Muscle of back (tissue), 11 donors: ENCODE measurements around the gene PDE5A. TPM values are rescaled to one million over a fixed set of nuclear protein-coding genes. Genes with fewer than 3 reads are reported as not detected.
"Not testable (repeated sequence)": the region's sequence is repeated elsewhere in the genome, so short reads cannot be mapped to it uniquely, and the experiment has no call there.

ENCODE experiments used
- DNase-seq, 3 donors: peaks; one replicate each; pipeline versions ENCODE4 v3.0.0 to v3.0.0-alpha.2; 2013
- polyA plus RNA-seq, 10 donors: library from polyadenylated mRNA; unstranded; fragments of 120-200 nt; gene quantifications; one replicate each; pipeline ENCODE4 v1.2.1, GENCODE V29; 2013; ENCODE audit not compliant: insufficient read length in 10 of 10

PDE5A gene
- polyA plus RNA-seq, 10 donors: 15.6 to 31.0 (median 19.5) TPM

DNA sequence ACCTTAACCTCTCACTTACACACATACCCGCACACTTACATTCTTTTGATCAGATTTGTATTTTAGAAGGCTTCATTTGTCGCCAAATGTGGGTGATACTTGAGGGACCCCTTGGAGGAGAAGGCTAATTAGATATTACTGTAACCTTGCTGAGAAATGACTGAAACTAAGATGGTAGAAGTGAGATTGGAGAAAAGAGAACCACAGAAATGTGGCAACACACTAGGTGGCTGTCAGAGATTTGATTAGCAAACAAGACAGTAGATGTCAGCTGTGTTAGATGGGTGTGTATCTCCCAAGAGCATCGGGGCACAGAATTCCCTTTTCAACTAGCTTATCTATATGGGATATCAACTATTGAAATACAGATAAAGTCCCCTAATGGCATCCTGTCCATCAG lies 157.3 kb downstream of the PDE5A start:
- DNase-seq: no peak

DNA sequence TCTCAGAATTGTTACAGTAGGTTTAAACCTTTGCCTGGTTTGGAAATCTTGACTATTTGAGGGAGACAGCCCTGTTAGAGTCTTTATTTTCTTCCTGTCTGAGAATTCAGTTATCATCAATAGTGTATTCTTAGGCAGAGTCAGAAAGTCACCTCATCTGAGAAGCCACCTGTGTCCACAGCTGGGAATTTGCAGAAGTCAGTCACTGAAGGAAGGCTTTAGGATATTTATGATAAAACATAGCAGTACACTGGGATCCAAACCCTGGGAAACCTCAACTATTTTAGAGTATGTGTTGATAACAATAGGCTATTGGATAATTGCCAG lies 157.9 kb downstream of the PDE5A start:
- not testable (repeated sequence) for DNase-seq

DNA sequence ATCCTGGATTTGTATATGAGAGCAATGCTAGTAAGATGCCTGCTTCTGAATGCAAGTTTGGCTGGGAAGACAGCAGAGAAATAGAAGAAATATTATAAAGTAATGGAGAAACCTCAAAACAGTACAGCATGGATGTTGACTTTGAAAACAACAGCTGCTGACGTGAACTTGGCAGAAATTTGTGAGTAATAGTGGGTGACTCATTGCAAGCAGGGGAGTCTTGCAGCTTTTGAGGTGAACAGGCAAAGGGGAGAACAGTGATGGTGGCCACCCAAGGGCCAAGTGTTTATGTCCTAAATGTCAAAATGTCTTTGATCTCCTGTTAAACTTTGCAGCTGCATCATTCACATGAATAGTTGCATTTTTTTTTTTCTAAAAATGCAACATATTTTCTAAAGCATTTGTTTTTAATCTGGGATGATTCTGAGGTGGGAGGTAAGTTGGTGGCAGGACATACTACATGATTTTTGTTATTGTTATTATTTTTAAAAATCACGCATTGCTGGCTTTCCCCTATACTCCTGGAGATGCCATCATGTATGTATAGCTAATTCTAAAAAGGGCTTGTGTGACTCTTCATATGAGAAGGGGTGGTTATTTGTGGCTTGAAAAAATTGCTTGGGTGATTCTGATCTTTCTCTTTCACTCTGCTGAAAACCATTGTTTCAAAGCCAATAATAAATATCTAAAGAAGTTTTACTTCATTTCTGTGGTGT lies 158.4 kb downstream of the PDE5A start:
- DNase-seq: peak in 1 of 3 donors; percentile 6

DNA sequence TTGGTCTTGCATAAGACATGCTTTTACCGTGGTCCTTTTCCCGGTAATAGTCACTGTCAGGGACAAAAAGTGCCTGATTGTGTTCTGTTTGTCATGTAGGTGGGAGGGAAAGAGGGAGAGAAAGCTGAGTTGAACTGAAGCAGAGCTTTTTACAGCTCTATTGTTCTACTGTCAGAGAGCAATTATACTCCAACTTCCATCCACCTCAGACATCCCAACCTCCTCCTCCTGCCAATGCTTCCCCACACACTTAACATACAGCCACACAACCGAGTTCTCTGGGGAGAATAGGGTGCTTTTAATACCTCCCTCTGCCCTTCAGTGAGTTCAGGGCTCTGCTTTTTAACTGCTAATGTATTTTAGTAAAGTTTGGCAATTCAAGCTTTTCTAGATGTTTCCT lies 159.6 kb downstream of the PDE5A start:
- not testable (repeated sequence) for DNase-seq

DNA sequence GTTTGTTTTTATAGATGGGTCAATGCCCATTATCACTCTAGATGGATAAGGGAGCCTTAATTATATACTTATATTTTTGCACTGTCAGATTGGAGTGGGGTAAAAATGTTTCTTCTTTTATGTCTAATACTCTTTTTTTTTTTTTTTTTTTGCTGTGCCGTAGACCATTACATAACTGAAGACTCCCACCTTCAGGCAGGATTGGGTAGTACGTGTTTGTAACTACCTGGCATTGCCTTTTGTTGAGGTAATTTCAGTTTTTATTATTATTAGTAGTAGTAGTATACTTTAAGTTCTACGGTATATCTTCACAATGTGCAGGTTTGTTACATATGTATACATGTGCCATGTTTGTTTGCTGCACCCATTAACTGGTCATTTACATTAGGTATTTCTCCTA lies 165.9 kb downstream of the PDE5A start:
- not testable (repeated sequence) for DNase-seq

DNA sequence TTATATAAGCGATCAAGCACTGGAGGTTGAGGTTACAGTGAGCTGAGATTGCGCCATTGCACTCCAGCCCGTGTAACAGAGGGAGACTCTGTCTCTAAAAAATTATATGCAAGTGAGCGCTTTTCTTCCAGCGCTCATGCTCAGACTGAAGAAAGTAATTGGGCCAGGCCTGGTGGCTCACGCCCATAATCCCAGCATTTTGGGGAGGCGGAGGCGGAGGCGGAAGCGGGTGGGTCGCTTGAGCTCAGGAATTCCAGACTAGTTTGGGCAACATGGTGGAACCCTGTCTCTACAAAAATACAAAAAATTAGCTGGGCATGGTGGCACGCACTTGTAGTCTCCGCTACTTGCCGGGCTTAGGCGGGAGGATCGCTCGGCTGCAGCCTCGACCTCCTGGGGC lies 172.9 kb downstream of the PDE5A start:
- DNase-seq: peak; percentile 10 to 37 (median 19)

DNA sequence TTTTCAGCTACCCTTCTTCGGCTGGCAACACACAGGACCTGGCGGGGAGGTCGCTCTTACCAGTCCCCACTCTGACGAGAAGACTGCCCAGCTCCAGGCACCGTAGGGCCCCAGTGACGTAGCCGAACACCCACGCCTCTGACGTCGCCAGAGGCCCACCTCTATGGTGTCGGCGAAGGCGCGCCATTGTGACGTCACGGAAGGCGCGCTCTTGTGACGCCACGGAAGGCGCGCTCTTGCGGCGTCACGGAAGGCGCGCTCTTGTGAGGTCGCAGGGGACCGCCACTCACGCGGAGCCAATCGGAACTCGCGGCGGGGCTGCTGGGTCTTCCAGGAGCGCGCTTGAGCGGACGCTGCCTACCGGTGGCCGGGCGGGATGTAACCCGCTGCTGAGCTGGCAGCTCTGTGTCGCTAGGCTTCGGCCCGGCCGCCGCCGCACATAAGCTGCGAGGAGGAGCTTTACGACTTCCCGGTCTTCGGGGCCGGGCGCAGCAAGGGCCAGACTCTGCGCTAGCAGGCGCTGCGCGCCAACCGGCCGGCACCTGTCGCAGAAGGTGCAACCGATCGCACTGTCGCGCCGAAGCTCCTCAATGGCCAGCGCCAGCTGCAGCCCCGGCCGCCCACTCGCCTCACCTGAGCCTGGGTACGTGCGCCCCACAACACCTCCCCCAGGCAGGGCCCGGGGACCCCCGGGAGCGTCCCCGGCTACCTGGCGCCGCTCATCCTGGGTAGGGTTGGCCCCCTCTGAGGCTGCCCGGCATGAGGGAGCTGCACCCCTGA lies 173.9 kb downstream of the PDE5A start:
- peak; percentile 97 to 100 (median 97) for DNase-seq

DNA sequence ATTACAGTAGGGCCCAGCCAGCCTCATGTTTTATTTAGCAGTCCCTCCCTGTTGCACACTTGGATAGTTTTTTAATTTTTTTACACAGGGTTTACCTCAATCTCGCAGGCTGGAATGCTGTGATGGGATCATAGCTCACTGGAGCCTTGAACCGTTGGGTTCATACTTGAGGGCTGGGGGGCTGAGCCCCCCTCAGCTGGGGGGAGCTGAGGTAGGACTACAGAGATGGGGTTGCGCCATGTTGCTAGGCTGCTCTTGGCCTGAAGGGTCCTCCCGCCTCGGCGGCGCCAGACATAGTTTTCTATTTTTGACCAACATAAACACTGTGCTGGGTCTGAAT lies 174.5 kb downstream of the PDE5A start:
- DNase-seq: not testable (repeated sequence)

DNA sequence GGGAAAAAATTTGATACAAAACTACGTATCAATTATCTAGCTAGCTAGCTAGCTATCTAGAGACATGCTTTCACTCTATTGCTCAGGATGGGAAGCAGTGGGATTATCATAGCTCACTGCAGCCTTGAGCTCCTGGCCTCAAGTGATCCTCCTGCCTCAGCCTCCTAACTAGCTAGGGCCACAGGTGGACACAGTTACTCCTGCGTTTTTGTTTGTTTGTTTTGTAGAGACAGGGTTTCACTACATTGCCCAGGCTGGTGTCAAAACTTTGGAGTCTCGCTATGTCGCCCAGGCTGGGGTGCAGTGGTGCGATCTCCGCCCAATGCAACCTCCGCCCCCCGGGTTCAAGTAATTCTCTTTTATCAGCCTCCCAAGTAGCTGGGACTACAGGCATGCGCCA lies 175.3 kb downstream of the PDE5A start:
- not testable (repeated sequence) for DNase-seq

DNA sequence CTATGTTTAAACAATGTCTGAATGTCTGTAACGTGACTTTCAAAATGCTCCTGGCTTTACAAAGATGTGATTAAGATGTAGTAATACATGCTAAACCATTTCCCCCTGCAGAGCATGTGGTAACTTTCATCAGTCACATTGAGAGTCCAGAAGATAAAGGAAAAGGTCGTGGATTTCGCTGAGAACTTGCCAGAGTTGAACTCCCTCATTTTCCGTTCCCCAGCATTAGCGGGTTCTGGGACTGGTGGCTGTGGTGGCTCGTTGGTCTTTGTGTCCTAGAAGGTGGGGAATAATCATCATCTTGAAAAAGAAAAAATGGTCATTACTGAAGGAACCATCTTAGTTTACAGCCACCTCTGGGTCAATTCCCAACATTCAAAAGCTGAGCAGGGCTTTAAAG lies 178.8 kb downstream of the PDE5A start:
- DNase-seq: not testable (repeated sequence)
